Esophagus muscularis mucosa (tissue), 4 donors: Measurements from ENCODE around the gene MALSU1. TPM values are rescaled to one million over a fixed set of nuclear protein-coding genes. Genes with fewer than 3 reads are reported as not detected.

Source experiments
- DNase-seq: peaks from one replicate; pipeline ENCODE4 v3.0.0-alpha.2; 2017; ENCODE audit errors: extremely low spot score
- H3K27ac ChIP-seq, 4 donors: fragments of 200-600 bp; sonication (generic); replicated peaks in 1 of 4; 1 replicate in 3 of 4; 2 replicates in 1 of 4; pipeline ENCODE4 v1.5.1; 2016 to 2019; ENCODE audit warnings: mild to moderate bottlenecking in 1 of 4
- H3K27me3 ChIP-seq, 4 donors: fragments of 200-600 bp; sonication (generic); one replicate each; pipeline versions ENCODE4 v1.5.1 to v1.6.0; 2016 to 2019
- H3K36me3 ChIP-seq, 4 donors: fragments of 200-600 bp; sonication (generic); one replicate each; pipeline ENCODE4 v1.5.1; 2016 to 2019
- H3K4me1 ChIP-seq, 4 donors: fragments of 200-600 bp; sonication (generic); one replicate each; pipeline ENCODE4 v1.5.1; 2016 to 2019
- H3K4me3 ChIP-seq, 4 donors: fragments of 200-600 bp; sonication (generic); 1 replicate in 2 of 4; 2 replicates in 2 of 4; pipeline ENCODE4 v1.5.1; 2016 to 2019; ENCODE audit warnings: mild to moderate bottlenecking in 4 of 4, moderate library complexity in 1 of 4
- H3K9me3 ChIP-seq, 4 donors: fragments of 200-600 bp; sonication (generic); 1 replicate in 3 of 4; 2 replicates in 1 of 4; pipeline ENCODE4 v1.5.1; 2016 to 2019
- EP300 ChIP-seq: sonication (generic); formaldehyde crosslinking; IDR thresholded peaks from one replicate; pipeline ENCODE4 v1.6.1; 2017; ENCODE audit warnings: antibody characterized with exemption
- POLR2A ChIP-seq: fragments of 450-650 bp; IDR thresholded peaks from one replicate; pipeline ENCODE4 v1.6.1; 2017; ENCODE audit warnings: antibody characterized with exemption, moderate library complexity, mild to moderate bottlenecking, low read depth
- POLR2AphosphoS5 ChIP-seq, 2 donors: sonication (generic); formaldehyde crosslinking; IDR thresholded peaks; one replicate each; pipeline ENCODE4 v1.6.1; 2017; ENCODE audit warnings: antibody characterized with exemption in 2 of 2
- WGBS: methylation state at CpG from one replicate; pipeline ENCODE4 v1.1.5; 2018; 5-methylcytosine and 5-hydroxymethylcytosine counted together
- intact Hi-C: fragments of 100-400 bp; cut with DNase I; formaldehyde crosslinking; loops from one replicate; pipeline ENCODE4 v1.15.1; 2023
- total RNA-seq, 4 donors: library from RNA; depleted of rRNA; stranded (reverse); fragments of >200 nt; gene quantifications; one replicate each; pipeline versions ENCODE4 v1.1.0 to v1.2.1, GENCODE V29; 2016
- TF ChIP-seq, protein P1 (sequence below), 3 experiments: fragments of 200-600 bp in 2 of 3; fragments of 450-650 bp in 1 of 3; sonication (generic) in 2 of 3; IDR thresholded peaks; one replicate each; pipeline ENCODE4 v1.5.1; 2017 to 2019; ENCODE audit warnings: antibody characterized with exemption in 3 of 3, mild to moderate bottlenecking in 2 of 3, moderate library complexity in 1 of 3

MALSU1 gene
- total RNA-seq, 4 donors from 2014 or later, result 39.0 to 74.2 (median 63.3) TPM

DNA sequence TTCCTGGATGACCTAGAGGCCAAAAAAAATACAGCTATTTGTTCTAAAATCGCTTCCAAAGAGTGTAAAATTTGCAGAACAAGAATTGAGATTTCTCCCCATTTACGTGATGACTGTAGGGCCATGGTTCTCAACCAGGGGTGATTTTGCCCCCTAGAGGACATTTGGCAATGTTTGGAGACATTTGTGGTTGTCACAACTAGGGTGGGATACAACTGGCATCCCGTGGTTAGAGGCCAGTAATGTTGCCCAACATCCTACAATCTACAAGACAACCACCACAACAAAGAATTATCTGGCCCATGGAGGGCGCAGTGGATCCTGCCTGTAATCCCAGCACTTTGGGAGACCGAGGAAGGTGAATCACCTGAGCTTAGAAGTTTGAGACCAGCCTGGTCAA, 22.8 kb upstream of the MALSU1 start:
- Histone ChIP-seq H3K27ac (no peak overlapping the region), H3K4me1 (peaks cover 0 to 8% (median 3%) of the 10 kb centered on the region in 4 donors), H3K9me3 (no peaks in the 10 kb centered on the region), H3K27me3 (peaks cover 0 to 2% (median 0%) of the 10 kb centered on the region in 4 donors), H3K4me3 (no peak overlapping the region), H3K36me3 (peaks cover 0 to 8% (median under 1%) of the 10 kb centered on the region in 4 donors)
- no peak for DNase-seq
- intact Hi-C loops, result loop anchor here (5.0 kb wide), 1 partner anchor 186 kb away; no protein-coding TSS in a partner anchor
- 57% methylated on average over 5 of the region's 5 CpGs for WGBS
- TF ChIP-seq POLR2A (no peak), POLR2AphosphoS5 (IDR thresholded peaks at IDR 0.05) (no peak), EP300 (no peak)
- TF ChIP-seq, protein P1, sequence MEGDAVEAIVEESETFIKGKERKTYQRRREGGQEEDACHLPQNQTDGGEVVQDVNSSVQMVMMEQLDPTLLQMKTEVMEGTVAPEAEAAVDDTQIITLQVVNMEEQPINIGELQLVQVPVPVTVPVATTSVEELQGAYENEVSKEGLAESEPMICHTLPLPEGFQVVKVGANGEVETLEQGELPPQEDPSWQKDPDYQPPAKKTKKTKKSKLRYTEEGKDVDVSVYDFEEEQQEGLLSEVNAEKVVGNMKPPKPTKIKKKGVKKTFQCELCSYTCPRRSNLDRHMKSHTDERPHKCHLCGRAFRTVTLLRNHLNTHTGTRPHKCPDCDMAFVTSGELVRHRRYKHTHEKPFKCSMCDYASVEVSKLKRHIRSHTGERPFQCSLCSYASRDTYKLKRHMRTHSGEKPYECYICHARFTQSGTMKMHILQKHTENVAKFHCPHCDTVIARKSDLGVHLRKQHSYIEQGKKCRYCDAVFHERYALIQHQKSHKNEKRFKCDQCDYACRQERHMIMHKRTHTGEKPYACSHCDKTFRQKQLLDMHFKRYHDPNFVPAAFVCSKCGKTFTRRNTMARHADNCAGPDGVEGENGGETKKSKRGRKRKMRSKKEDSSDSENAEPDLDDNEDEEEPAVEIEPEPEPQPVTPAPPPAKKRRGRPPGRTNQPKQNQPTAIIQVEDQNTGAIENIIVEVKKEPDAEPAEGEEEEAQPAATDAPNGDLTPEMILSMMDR (IDR thresholded peaks at IDR 0.05), result no peak

DNA sequence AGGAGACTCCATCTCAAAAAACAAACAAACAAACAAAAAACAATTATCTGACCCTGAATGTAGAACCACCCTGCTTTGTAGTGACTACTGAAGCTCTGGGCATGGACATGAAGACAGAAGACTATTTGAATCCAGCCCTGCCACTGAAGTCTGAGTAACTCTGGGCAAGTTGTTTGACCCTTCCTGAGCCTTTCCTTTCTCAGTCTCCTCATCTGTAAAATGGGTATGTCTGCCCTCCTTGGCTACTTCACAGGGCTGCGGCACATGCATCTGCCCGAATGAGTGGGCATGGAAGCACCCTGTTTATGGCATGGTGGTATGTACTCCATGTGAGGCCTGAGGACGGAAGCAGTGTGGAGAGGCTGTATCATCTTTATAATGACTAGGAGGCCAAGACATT, 22.2 kb upstream of the MALSU1 start:
- DNase-seq, result no peak
- no peaks in the 10 kb centered on the region for H3K9me3 ChIP-seq
- TF ChIP-seq POLR2A (no peak), EP300 (no peak), POLR2AphosphoS5 (IDR thresholded peaks at IDR 0.05) (no peak)
- TF ChIP-seq, protein P1 (IDR thresholded peaks at IDR 0.05), result no peak
- H3K36me3 ChIP-seq, result peaks cover 0 to 8% (median 0%) of the 10 kb centered on the region in 4 donors
- H3K27me3 ChIP-seq, result no peaks in the 10 kb centered on the region
- 92% methylated on average over 3 of the region's 3 CpGs for WGBS
- H3K4me3 ChIP-seq, result no peak overlapping the region
- intact Hi-C loops, result loop anchor here (5.0 kb wide), 1 partner anchor 185 kb away; no protein-coding TSS in a partner anchor
- H3K4me1 ChIP-seq, result peaks cover 0 to 8% (median 3%) of the 10 kb centered on the region in 4 donors
- no peak overlapping the region for H3K27ac ChIP-seq

DNA sequence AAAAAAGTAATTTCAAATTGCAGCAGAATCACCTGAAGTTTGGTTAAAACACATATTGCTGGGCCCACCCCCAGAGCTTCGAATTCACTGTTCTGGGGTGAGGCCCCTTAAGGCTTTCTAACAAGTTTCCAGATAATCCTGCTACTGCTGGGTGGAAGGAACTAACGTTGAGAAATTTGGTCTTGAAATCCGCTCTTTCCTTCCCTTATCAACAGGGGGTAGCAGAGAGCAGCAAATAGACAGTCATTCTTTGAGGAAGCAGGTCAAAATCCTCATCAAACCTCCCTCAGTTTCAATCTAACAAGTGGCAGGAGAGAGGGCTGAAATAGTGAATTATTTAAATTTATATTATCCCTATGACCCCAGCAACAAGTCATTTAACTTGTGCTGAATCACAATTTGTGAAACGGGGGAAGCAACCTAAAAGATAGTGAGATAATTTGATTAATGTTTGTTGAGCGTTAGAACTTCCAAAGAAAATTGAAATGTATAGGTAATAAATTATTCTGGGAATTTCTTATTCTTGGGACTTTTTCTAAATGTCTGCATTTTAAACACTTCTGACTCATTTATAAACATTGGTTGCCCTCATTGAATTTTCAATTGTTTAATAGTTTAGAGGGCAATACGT, 21.7 kb upstream of the MALSU1 start:
- 33% methylated on average over 6 of the region's 6 CpGs for WGBS

DNA sequence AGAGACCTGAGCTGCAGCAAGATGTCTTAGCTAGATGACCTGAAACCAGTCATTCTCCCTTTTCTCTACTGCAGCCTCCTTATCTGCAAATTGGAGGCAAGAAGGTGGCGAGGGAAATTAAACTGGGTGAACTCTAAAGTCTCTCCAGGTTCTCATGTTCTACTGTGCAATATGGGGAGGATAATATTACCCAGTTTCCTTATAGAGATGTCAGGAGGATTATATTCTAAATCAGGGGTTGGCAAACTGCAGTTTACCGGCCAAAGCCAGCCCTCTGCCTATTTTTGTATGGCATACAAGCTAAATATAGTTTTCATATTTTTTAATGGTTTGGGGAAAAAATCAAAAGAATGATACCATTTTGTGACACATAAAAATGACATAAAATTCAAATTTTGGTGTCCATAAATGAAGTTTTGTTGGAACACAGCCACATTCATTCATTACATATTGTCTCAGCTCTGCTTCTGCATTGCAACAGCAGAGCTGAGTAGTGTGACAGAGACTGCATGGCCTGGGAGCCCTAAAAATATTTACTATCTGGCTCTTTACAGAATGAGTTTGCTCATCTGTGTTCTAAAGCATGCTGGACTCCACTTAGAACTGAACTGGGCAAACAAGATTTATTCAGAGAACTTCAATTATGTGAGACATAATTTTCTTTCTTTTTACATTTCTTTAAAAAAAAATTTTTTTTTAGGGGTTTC, 19.2 kb upstream of the MALSU1 start:
- Histone ChIP-seq H3K4me1 (no peaks in the 10 kb centered on the region), H3K9me3 (no peaks in the 10 kb centered on the region), H3K4me3 (no peak overlapping the region), H3K27ac (no peak overlapping the region), H3K36me3 (peaks cover 0 to 4% (median 0%) of the 10 kb centered on the region in 4 donors), H3K27me3 (no peaks in the 10 kb centered on the region)
- no peak for DNase-seq
- WGBS, result 92% methylated on average over 2 of the region's 2 CpGs
- TF ChIP-seq, protein P1 (IDR thresholded peaks at IDR 0.05), result no peak
- intact Hi-C loops, result loop anchor here (5.0 kb wide), 1 partner anchor 182 kb away; no protein-coding TSS in a partner anchor

More for the DNA sequence above, 21.7 kb upstream of the MALSU1 start:
- intact Hi-C loops, result loop anchor here (5.0 kb wide), 1 partner anchor 185 kb away; no protein-coding TSS in a partner anchor
- peaks cover 0 to 8% (median 3%) of the 10 kb centered on the region in 4 donors for H3K4me1 ChIP-seq
- H3K9me3 ChIP-seq, result no peaks in the 10 kb centered on the region
- H3K27me3 ChIP-seq, result no peaks in the 10 kb centered on the region
- H3K27ac ChIP-seq, result no peak overlapping the region
- no peak overlapping the region for H3K4me3 ChIP-seq
- peaks cover 0 to 8% (median 0%) of the 10 kb centered on the region in 4 donors for H3K36me3 ChIP-seq
- no peak for DNase-seq
- no peak for TF ChIP-seq POLR2A
- TF ChIP-seq, protein P1 (IDR thresholded peaks at IDR 0.05), result peak; percentile 57 to 76 (median 63)
